Measurements from ENCODE around the gene CCDC150.

The CCDC150 gene

DNA sequence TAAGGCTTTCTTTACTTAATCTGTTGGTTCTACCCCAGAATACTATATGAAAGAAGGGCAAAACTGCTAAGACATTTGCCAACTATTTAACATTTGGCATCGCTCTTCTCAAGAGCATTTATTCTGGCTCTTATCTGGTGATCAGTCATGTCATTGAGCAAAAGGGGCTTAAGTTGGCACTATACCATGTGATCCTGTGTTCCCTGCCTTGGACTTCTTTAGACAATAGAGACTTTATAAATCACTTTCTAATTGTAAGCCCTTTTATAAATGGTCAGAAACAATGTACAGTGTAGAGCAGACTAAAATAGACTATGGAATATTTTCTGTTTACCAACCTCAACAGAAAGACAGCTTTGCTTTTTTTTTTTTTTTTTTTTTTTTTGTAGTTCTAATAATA lies 107.9 kb downstream of the CCDC150 start:
- Mint-ChIP-seq H3K9me3 (no peaks in the 10 kb centered on the region), H3K36me3 (peaks cover 0 to 3% of the 10 kb centered on the region in 2 donors), H3K27me3 (no peaks in the 10 kb centered on the region), H3K4me1 (peaks cover 10 to 21% of the 10 kb centered on the region in 2 donors), H3K4me3 (no peak overlapping the region), H3K27ac (no peak overlapping the region)
- ATAC-seq (replicated peaks): no peak
- DNase-seq: no peak

DNA sequence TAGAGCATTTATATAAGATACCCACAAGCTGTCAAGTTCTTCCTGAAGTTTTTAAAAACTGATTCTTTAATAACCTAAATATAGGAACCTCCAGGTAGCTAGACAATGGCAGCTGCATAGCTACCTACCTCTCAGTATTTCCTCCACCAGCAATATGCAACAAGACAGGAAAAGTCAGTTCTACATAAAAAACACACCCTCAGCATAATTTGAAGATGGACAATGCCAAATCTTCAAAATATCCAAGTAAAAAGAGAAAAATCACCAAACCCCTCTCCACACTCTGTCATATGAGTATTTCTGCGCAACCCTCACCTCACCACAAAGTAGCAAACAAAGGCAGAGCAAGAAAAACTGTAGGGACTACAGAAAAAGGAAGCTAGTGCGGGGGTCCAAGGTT lies 108.6 kb downstream of the CCDC150 start:
- Mint-ChIP-seq H3K36me3 (peaks cover 0 to 3% of the 10 kb centered on the region in 2 donors), H3K4me3 (no peak overlapping the region), H3K27me3 (no peaks in the 10 kb centered on the region), H3K9me3 (peaks cover under 1% of the 10 kb centered on the region in 2 donors), H3K27ac (no peak overlapping the region), H3K4me1 (peaks cover 10 to 21% of the 10 kb centered on the region in 2 donors)
- DNase-seq (no peak), ATAC-seq (replicated peaks) (no peak)

GRCh38 chr2:196750291-196750923 lies 110.9 kb downstream of the CCDC150 start:
- DNase-seq (no peak), ATAC-seq (replicated peaks) (no peak)
- Mint-ChIP-seq H3K4me3 (no peak overlapping the region), H3K36me3 (peaks cover 10 to 12% of the 10 kb centered on the region in 2 donors), H3K9me3 (peaks cover 15 to 16% of the 10 kb centered on the region in 2 donors), H3K4me1 (peaks cover 10 to 21% of the 10 kb centered on the region in 2 donors), H3K27ac (no peak overlapping the region), H3K27me3 (no peaks in the 10 kb centered on the region)

DNA sequence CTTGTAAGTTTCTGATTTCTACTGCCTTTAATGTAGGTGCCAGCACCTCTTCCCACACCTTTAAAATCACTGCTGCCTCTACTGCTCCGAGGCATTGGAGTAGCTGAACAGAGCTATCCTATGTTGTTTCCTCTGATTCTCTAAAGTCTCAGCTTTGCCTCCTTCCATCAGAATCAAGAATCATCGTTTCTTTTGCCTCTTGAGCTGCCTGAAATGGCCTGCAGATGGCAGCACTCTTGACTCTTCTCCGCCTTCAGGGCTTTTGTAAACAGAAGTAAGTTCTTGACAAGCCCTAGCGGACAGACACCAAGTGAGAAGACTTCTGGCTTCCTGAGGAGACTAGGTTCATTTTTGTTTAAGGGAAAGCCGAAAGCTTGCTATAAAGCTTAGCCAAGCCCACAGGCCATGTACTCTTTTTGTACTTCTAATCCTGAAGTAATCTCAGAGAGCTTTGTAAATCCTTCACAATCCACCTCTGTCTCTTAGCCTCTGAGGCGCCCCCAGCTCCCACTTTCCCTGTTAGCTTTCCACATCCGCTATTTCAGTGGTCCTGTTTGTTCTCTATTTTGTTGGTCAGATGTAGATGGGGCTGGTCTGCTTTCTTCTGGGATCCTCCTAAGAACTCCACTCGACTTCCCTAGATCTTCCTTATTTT lies 111.6 kb downstream of the CCDC150 start:
- H3K9me3 Mint-ChIP-seq: peaks cover 21 to 23% of the 10 kb centered on the region in 2 donors

GRCh38 chr2:196758474-196759377 lies 119.2 kb downstream of the CCDC150 start:
- peaks cover 49 to 66% of the 10 kb centered on the region in 2 donors for H3K36me3 Mint-ChIP-seq
- H3K4me3 Mint-ChIP-seq: no peak overlapping the region

More for the DNA sequence above, 111.6 kb downstream of the CCDC150 start:
- Mint-ChIP-seq H3K4me3 (no peak overlapping the region), H3K27ac (no peak overlapping the region), H3K4me1 (peaks cover 10 to 21% of the 10 kb centered on the region in 2 donors), H3K36me3 (peaks cover 17 to 18% of the 10 kb centered on the region in 2 donors), H3K27me3 (no peaks in the 10 kb centered on the region)
- ATAC-seq (replicated peaks) (peak; percentile 93), DNase-seq (peak; percentile 40)

GRCh38 chr2:196759378-196759706 lies 119.8 kb downstream of the CCDC150 start:
- H3K4me1 Mint-ChIP-seq: no peaks in the 10 kb centered on the region

More at GRCh38 chr2:196758474-196759377, 119.2 kb downstream of the CCDC150 start:
- no peak overlapping the region for H3K27ac Mint-ChIP-seq
- DNase-seq: no peak
- no peaks in the 10 kb centered on the region for H3K27me3 Mint-ChIP-seq
- H3K4me1 Mint-ChIP-seq: no peaks in the 10 kb centered on the region
- peaks cover 27 to 28% of the 10 kb centered on the region in 2 donors for H3K9me3 Mint-ChIP-seq
- no peak for ATAC-seq (replicated peaks)

GRCh38 chr2:196767101-196767500 lies 127.6 kb downstream of the CCDC150 start:
- Mint-ChIP-seq H3K27ac (no peak overlapping the region), H3K4me1 (no peaks in the 10 kb centered on the region), H3K4me3 (no peak overlapping the region), H3K36me3 (peaks cover 19 to 34% of the 10 kb centered on the region in 2 donors), H3K27me3 (no peaks in the 10 kb centered on the region), H3K9me3 (no peaks in the 10 kb centered on the region)
- DNase-seq: no peak
- ATAC-seq (replicated peaks): no peak

More at GRCh38 chr2:196759378-196759706, 119.8 kb downstream of the CCDC150 start:
- H3K27ac Mint-ChIP-seq: no peak overlapping the region
- peaks cover 22% of the 10 kb centered on the region in 2 donors for H3K9me3 Mint-ChIP-seq
- no peak for DNase-seq
- ATAC-seq (replicated peaks): no peak
- no peaks in the 10 kb centered on the region for H3K27me3 Mint-ChIP-seq
- peaks cover 44 to 60% of the 10 kb centered on the region in 2 donors for H3K36me3 Mint-ChIP-seq
- no peak overlapping the region for H3K4me3 Mint-ChIP-seq
